AG09309 (cell line): ENCODE data around the gene LIPF.
A peak's percentile ranks its signal among the peaks of the same experiment; 100 is the strongest.

Experiments
- DNase-seq: peaks from one replicate; pipeline ENCODE4 v3.0.0-alpha.2; 2010; ENCODE audit warnings: low read depth
- H3K4me3 ChIP-seq: 2 replicates; pipeline ENCODE4 v1.5.1; 2011; ENCODE audit warnings: mild to moderate bottlenecking, low read depth, low read length, moderate library complexity; ENCODE audit not compliant: control insufficient read depth
- CTCF ChIP-seq: IDR thresholded peaks from 2 replicates; pipeline ENCODE4 v1.5.1; 2011; ENCODE audit warnings: mild to moderate bottlenecking, low read depth, low read length, inconsistent platforms; ENCODE audit not compliant: insufficient read depth, control insufficient read depth; ENCODE audit errors: missing control alignments

LIPF gene

GRCh38 chr10:88670497-88670896 lies 6.3 kb downstream of the LIPF start:
- TF ChIP-seq CTCF = no peak
- H3K4me3 ChIP-seq = no peak overlapping the region
- no peak for DNase-seq

- no peak for TF ChIP-seq CTCF
- H3K4me3 ChIP-seq = no peak overlapping the region
- no peak for DNase-seq
These were observed 7.8 kb downstream of the LIPF start for GRCh38 chr10:88672041-88672440.

GRCh38 chr10:88676283-88677060 lies 12.2 kb downstream of the LIPF start:
- DNase-seq = no peak
- no peak overlapping the region for H3K4me3 ChIP-seq
- no peak for TF ChIP-seq CTCF

GRCh38 chr10:88680958-88681357 lies 16.7 kb downstream of the LIPF start:
- no peak for DNase-seq
- TF ChIP-seq CTCF = no peak
- no peak overlapping the region for H3K4me3 ChIP-seq

GRCh38 chr10:88682491-88682890 lies 18.2 kb downstream of the LIPF start:
- DNase-seq = no peak
- no peak overlapping the region for H3K4me3 ChIP-seq
- TF ChIP-seq CTCF = no peak

- no peak for DNase-seq
- TF ChIP-seq CTCF = peak; percentile 72
- no peak overlapping the region for H3K4me3 ChIP-seq
These were observed 23.7 kb downstream of the LIPF start for GRCh38 chr10:88687853-88688467.

- no peak for DNase-seq
- no peak for TF ChIP-seq CTCF
- no peak overlapping the region for H3K4me3 ChIP-seq
These were observed 25.1 kb downstream of the LIPF start for GRCh38 chr10:88689366-88689765.
